Hepatic stellate cell (primary cell): ENCODE results near the gene SAFB2.
A peak's percentile ranks its signal among the peaks of the same experiment; 100 is the strongest.
"Not testable (repeated sequence)": the region's sequence is repeated elsewhere in the genome, so short reads cannot be mapped to it uniquely, and the experiment has no call there.

Experiments used
- DNase-seq: peaks from one replicate; pipeline ENCODE4 v3.0.0; 2011; ENCODE audit warnings: low spot score

The SAFB2 gene

GRCh38 chr19:5632657-5633056 is 10.1 kb upstream of the SAFB2 start:
- DNase-seq, result no peak

GRCh38 chr19:5632241-5632612 is 9.7 kb upstream of the SAFB2 start:
- DNase-seq, result no peak

GRCh38 chr19:5631567-5632240 is 9.1 kb upstream of the SAFB2 start:
- no peak for DNase-seq

GRCh38 chr19:5628919-5629481 is 6.4 kb upstream of the SAFB2 start:
- DNase-seq, result no peak

- DNase-seq, result no peak
Measured at GRCh38 chr19:5628461-5628860, 5.9 kb upstream of the SAFB2 start.

- peak; percentile 31 for DNase-seq
Measured at GRCh38 chr19:5627395-5627904, 4.9 kb upstream of the SAFB2 start.

- DNase-seq, result no peak
Measured at GRCh38 chr19:5625641-5626040, 3.1 kb upstream of the SAFB2 start.

- no peak for DNase-seq
Measured at GRCh38 chr19:5624741-5625278, 2.2 kb upstream of the SAFB2 start.

- peak; percentile 40 for DNase-seq
Measured at GRCh38 chr19:5624018-5624663, 1.6 kb upstream of the SAFB2 start.

- DNase-seq, result no peak
Measured at GRCh38 chr19:5623397-5624017, 931 bp upstream of the SAFB2 start.

GRCh38 chr19:5621945-5622464 is 571 bp downstream of the SAFB2 start:
- no peak for DNase-seq

- DNase-seq, result no peak
Measured at GRCh38 chr19:5621311-5621944, 1.1 kb downstream of the SAFB2 start.

GRCh38 chr19:5619946-5620345 is 2.6 kb downstream of the SAFB2 start:
- DNase-seq, result no peak

- DNase-seq, result no peak
Measured at GRCh38 chr19:5618591-5618990, 4.0 kb downstream of the SAFB2 start.

GRCh38 chr19:5617080-5617479 is 5.5 kb downstream of the SAFB2 start:
- no peak for DNase-seq

GRCh38 chr19:5615756-5616327 is 6.7 kb downstream of the SAFB2 start:
- peak; percentile 42 for DNase-seq

GRCh38 chr19:5612891-5613865 is 9.4 kb downstream of the SAFB2 start:
- DNase-seq, result no peak

- no peak for DNase-seq
Measured at GRCh38 chr19:5609881-5610448, 12.6 kb downstream of the SAFB2 start.

- not testable (repeated sequence) for DNase-seq
Measured at GRCh38 chr19:5608766-5609165, 13.8 kb downstream of the SAFB2 start.

GRCh38 chr19:5608291-5608690 is 14.3 kb downstream of the SAFB2 start:
- no peak for DNase-seq
